Measurements from ENCODE around the gene KCNJ16. TPM values are rescaled to one million over a fixed set of nuclear protein-coding genes. Genes with fewer than 3 reads are reported as not detected.

KCNJ16 gene
- total RNA-seq, 4 donors from 2014 or later = 1.00 TPM; not detected in 3

DNA sequence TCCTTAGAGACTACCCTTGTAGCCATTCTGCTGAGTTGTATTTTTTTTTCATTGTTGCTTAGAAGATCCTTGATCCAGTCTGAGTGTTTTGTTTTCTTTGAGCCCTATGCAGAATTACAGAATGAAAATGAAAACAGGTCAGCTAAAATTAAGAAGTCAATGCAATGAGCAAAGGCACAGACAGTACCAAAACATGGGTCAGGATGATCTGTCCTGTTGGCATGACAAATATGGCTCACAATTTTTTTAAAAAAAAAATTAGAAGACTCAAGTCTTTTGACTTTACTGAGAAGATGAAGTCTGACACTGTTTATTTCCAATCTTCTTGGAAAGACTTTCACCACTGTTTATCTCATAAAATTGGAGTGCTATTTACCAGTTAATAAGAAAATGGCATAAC, 32.4 kb downstream of the KCNJ16 start:
- H3K27ac ChIP-seq = no peak overlapping the region
- intact Hi-C loops (cut with DNase I; ENCODE audit: low total_unique reads) = no loop called here
- H3K9me3 ChIP-seq = no peaks in the 10 kb centered on the region
- H3K4me1 ChIP-seq = peaks cover 13 to 19% of the 10 kb centered on the region in 2 donors
- in situ Hi-C loops (cut with MboI; ENCODE audit: low sequenced_read_pairs in 4 of 4) = no loop called here
- no peak overlapping the region for H3K4me3 ChIP-seq
- no peak for TF ChIP-seq POLR2A (IDR thresholded peaks at IDR 0.05)
- TF ChIP-seq, protein P1, sequence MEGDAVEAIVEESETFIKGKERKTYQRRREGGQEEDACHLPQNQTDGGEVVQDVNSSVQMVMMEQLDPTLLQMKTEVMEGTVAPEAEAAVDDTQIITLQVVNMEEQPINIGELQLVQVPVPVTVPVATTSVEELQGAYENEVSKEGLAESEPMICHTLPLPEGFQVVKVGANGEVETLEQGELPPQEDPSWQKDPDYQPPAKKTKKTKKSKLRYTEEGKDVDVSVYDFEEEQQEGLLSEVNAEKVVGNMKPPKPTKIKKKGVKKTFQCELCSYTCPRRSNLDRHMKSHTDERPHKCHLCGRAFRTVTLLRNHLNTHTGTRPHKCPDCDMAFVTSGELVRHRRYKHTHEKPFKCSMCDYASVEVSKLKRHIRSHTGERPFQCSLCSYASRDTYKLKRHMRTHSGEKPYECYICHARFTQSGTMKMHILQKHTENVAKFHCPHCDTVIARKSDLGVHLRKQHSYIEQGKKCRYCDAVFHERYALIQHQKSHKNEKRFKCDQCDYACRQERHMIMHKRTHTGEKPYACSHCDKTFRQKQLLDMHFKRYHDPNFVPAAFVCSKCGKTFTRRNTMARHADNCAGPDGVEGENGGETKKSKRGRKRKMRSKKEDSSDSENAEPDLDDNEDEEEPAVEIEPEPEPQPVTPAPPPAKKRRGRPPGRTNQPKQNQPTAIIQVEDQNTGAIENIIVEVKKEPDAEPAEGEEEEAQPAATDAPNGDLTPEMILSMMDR (IDR thresholded peaks at IDR 0.05 in 4 of 5, conservative IDR thresholded peaks at IDR 0.05 in 1 of 5) = no peak
- ATAC-seq (peak in 1 of 2 donors; percentile 48), DNase-seq (no peak)
- no peaks in the 10 kb centered on the region for H3K27me3 ChIP-seq
- no peaks in the 10 kb centered on the region for H3K36me3 ChIP-seq

DNA sequence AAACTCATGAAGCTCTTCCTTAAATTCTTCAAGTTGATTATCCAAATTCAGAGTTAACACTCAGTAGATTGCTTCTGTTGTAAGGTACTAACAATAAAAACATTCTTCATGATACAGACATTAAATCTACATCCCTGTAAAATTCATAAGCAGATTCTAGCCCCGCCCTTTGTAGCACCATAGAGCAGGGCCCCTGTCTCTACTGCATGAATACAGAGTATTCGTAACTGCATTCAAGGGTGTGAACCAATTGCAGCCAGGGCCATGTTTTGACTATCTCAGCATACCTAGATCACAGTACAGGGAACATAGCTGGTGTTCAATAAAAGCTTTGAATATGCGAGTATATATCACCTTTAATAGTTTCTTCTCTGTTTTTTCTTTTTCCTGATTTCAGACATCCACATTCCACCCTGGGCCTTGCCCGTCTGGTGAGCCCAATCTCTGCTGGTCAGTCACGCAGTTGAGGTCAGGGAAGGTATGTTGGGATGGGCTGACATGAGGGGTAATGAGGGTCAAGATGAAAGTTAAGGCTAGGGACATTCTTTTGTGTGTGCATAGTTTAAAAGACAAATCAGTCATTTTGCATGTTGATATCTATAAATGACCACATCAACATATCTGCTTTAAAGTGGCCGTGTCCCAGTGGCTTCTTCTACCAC, 33.0 kb downstream of the KCNJ16 start:
- no peaks in the 10 kb centered on the region for H3K27me3 ChIP-seq
- no peaks in the 10 kb centered on the region for H3K36me3 ChIP-seq
- in situ Hi-C loops (cut with MboI; ENCODE audit: low sequenced_read_pairs in 4 of 4) (no loop called here), intact Hi-C loops (cut with DNase I; ENCODE audit: low total_unique reads) (no loop called here)
- ATAC-seq (no peak), DNase-seq (no peak)
- H3K27ac ChIP-seq = no peak overlapping the region
- H3K4me1 ChIP-seq = peaks cover 13 to 19% of the 10 kb centered on the region in 2 donors
- no peak overlapping the region for H3K4me3 ChIP-seq
- H3K9me3 ChIP-seq = no peaks in the 10 kb centered on the region
- no peak for TF ChIP-seq POLR2A (IDR thresholded peaks at IDR 0.05)

DNA sequence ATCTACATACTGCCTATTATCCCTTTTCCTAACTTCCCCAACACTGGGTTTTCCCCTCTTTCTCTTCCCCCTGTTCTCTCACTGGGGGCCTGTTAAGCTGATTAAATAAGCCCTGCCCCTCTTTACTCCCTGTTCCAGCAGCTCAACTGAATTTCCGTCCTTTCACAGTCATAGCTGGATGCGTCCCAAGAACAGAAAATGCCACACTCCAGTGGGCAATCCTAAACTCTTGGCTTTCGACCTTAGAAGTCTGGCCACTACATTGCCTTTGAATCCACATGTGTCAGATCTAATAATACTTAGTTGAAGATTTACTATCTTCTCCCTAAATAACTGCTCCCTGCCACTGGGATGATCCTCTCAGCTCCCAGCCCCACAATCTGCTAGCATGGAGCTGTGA, 34.5 kb downstream of the KCNJ16 start:
- intact Hi-C loops (cut with DNase I; ENCODE audit: low total_unique reads) = no loop called here
- in situ Hi-C loops (cut with MboI; ENCODE audit: low sequenced_read_pairs in 4 of 4) = no loop called here
- Histone ChIP-seq H3K27me3 (no peaks in the 10 kb centered on the region), H3K9me3 (no peaks in the 10 kb centered on the region), H3K4me1 (peaks cover 18 to 25% of the 10 kb centered on the region in 2 donors), H3K4me3 (no peak overlapping the region), H3K27ac (peak overlapping the region; percentile 19 to 65 (median 29)), H3K36me3 (no peaks in the 10 kb centered on the region)
- TF ChIP-seq, protein P1 (IDR thresholded peaks at IDR 0.05 in 4 of 5, conservative IDR thresholded peaks at IDR 0.05 in 1 of 5) = no peak
- TF ChIP-seq POLR2A (IDR thresholded peaks at IDR 0.05) = no peak
- ATAC-seq (peak in 1 of 2 donors; percentile 45), DNase-seq (no peak)

DNA sequence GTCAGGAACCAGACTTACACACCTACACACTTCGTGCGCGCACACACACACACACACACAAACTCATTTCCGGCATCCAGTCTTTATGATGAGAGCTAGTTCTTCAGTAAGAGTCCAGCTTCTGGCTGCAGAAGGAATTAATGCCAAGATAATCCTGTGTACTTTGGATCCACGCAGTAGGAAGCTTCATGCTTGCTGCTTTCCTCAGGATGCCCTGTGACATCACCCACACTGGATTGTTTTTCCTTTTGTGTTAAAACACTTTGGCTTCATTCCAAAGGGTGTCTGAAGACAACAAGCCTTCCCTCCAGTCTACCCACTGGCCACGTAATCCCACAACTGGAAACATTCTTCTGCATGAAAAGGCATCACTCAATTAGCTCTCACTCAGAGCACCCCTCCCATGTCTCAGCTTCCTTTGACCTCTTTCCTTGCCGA, 35.4 kb downstream of the KCNJ16 start:
- Histone ChIP-seq H3K4me1 (peaks cover 19% of the 10 kb centered on the region in 2 donors), H3K36me3 (no peaks in the 10 kb centered on the region), H3K9me3 (no peaks in the 10 kb centered on the region), H3K4me3 (no peak overlapping the region), H3K27me3 (no peaks in the 10 kb centered on the region), H3K27ac (peak overlapping the region in 2 of 4 donors; percentile 23 to 65)
- TF ChIP-seq, protein P1 (IDR thresholded peaks at IDR 0.05 in 4 of 5, conservative IDR thresholded peaks at IDR 0.05 in 1 of 5) = no peak
- TF ChIP-seq POLR2A (IDR thresholded peaks at IDR 0.05) = no peak
- intact Hi-C loops (cut with DNase I; ENCODE audit: low total_unique reads) (no loop called here), in situ Hi-C loops (cut with MboI; ENCODE audit: low sequenced_read_pairs in 4 of 4) (no loop called here)
- DNase-seq (no peak), ATAC-seq (peak; percentile 21 to 71)

DNA sequence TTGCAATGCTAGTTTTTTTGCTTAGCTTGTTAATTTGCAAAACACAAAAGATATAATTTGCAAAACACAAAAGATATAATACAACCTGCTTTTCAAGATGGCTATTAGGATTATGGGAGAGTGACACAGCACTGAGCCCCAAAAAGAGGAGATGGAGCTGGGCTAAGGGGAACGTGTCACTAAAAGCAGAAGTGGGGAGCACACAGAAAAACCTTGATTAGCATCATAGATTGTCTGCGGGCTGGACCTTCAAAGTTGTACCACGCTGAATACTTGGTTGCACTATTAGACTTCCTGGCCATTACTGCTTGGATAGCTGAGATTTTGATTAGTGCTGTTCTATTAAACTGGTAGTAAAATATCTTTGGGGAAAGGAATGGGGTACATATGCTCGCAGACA, 36.2 kb downstream of the KCNJ16 start:
- intact Hi-C loops (cut with DNase I; ENCODE audit: low total_unique reads) = no loop called here
- Histone ChIP-seq H3K9me3 (no peaks in the 10 kb centered on the region), H3K36me3 (no peaks in the 10 kb centered on the region), H3K4me1 (peaks cover 14 to 19% of the 10 kb centered on the region in 2 donors), H3K27ac (peak overlapping the region in 1 of 4 donors; percentile 42), H3K27me3 (no peaks in the 10 kb centered on the region), H3K4me3 (no peak overlapping the region)
- no peak for TF ChIP-seq POLR2A (IDR thresholded peaks at IDR 0.05)
- TF ChIP-seq, protein P1 (IDR thresholded peaks at IDR 0.05 in 4 of 5, conservative IDR thresholded peaks at IDR 0.05 in 1 of 5) = no peak
- DNase-seq (no peak), ATAC-seq (no peak)
- in situ Hi-C loops (cut with MboI; ENCODE audit: low sequenced_read_pairs in 4 of 4) = no loop called here

All from gastrocnemius medialis (tissue), 4 donors.